Ecto neural progenitor cell (in vitro differentiated cells): ENCODE data around the gene GMPR.

ENCODE experiments used
- DNase-seq: peaks from one replicate; pipeline ENCODE4 v3.0.0-alpha.2; 2018; ENCODE audit warnings: low spot score

Gene GMPR

GRCh38 chr6:16327777-16328325, 89.5 kb downstream of the GMPR start:
- no peak for DNase-seq

DNA sequence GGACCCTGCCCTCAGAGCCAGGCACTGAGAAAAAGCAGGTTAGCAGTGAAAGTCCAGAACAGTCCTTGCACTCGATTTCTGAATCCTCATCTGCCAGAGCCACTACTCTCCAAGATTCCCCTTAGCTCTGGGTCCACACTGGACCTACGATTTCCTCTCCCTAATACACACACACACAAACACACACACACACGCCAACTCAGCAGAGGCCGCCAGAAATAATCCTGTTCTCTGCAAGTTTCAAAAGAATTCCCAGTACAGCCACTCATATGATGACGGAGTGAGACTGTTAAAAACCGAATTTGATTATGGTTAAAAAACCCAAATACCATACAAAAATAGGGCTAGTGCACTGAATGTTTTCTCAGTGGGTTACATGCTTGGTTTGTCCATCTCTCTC, 90.8 kb downstream of the GMPR start:
- DNase-seq = no peak

GRCh38 chr6:16331384-16332174, 93.2 kb downstream of the GMPR start:
- peak; percentile 61 for DNase-seq

DNA sequence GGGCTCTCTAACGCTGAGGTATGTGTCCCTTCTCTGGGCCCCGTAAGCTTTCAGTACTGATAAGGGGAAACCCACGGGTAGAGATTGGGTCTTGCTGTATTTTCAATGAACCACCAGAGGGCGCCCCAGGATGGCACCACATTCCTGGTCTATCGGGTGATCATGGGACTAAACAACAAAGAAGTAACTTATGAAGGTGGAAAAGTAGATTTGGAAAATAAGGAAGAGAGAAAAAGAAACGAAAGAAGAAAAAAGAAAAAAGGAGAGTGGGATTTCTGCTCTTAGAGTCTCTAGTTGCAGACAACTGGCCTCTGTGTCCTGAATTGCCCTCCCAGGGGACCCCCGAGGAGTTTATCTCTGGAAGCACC, 93.8 kb downstream of the GMPR start:
- DNase-seq = peak; percentile 86

DNA sequence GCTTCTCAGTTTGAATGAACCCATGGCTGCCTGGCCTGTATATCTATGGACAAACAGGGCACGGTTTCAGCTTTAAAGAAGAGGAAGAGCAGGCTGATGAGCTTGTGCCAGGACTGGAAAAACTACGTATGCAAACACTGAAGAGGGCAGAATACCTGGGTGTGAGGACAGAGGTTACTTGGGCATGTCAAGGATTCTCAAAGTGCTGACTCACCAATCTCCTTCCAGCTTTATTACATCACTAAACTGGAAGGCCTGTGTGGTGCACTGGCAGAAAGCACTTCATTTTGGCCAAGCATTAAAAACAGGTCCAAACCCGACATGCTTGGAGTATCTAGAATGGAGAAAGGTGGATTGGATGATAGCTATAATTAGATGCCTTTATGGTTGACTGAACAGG, 95.2 kb downstream of the GMPR start:
- no peak for DNase-seq

- DNase-seq = no peak
These were observed 96.3 kb downstream of the GMPR start for GRCh38 chr6:16334671-16335070.

DNA sequence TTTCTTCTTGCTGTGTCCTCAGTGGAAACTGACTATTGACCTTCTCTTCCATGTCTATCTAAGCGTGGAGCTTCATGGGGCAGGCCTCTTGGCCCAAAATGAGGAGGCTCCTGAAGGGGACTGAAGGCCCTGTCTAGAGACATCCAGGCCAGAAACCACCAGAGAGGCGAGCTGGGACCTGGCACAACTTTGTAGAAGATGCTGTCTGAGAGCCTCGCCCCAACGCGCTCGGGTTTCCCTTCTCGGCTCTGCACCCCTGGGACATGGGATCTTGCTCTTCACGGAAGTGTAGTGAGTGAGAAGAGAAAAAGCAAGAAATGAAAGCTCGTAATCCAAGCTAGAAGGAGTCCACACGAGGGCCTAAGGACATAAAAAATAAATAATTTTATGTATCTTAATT, 96.8 kb downstream of the GMPR start:
- DNase-seq = no peak

DNA sequence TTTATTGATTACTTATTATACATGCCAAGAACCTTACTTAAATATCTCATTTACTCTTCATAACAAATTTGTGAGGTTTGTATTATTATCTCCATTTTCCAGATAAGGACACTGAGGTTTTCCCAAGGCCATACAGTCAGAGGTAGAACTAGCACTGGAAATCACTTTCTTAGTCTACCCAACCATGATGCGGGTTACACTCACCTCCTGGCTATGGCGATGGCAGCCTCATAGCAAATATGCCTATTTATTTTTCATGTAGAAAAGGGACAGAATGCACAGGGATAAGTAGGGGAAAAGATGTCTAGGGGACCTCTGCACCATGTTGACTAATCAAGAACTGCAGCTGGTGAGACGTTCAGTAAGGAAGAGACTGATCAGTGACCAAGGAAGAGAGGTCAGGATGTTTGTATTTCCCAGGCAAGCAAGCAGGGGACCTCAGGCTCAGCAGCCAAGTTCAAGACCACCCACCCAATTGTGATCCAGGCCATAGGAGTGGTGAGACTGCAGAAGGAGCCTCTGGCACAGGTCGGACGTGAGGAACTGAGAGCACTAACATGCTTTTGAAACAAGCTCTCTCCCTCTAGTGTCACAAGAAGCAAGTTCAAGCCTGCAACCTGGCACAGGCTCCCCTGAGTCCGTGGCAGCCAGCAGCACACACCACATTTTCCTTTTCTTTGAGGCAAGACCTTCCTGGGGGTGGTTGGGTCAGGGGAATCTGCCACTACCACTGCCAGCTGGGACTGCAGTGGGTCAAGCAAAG, 97.8 kb downstream of the GMPR start:
- DNase-seq = no peak

- no peak for DNase-seq
These were observed 98.5 kb downstream of the GMPR start for GRCh38 chr6:16336911-16337294.

- DNase-seq = no peak
These were observed 99.0 kb downstream of the GMPR start for GRCh38 chr6:16337295-16337975.

DNA sequence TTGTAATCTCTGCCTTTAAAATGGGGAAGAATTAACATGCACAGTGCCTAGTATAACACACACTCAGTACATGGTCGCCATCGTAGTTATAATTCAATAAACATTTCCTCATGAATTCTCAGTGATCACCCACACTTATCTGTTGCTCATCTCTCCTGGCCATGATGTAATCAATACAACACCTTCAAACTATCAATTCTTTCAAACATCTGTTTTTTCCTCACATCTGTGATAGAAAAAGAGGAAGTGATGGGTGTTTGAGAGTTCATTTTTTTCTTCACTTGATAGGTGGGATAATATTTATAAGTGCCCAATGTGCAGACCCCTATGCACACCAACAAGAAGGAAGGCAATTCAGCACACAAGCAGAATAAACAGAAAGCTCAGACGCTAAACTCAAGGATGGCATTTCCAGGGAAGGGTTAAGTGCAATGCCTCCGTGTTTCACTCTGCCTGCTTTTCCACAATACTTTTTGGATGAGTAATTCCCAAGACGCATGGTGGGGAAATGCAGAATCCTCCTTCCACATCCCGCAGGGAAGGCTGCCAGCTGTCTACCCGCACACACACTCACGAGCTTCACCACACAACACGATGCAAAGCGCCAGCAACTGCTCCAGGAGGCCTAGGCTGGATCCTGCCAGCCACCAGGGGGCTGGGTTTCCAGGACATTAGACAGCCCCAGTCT, 100.3 kb downstream of the GMPR start:
- no peak for DNase-seq

GRCh38 chr6:16339265-16339587, 100.8 kb downstream of the GMPR start:
- no peak for DNase-seq

GRCh38 chr6:16343593-16343992, 105.2 kb downstream of the GMPR start:
- no peak for DNase-seq

- DNase-seq = no peak
These were observed 106.4 kb downstream of the GMPR start for GRCh38 chr6:16344756-16345155.
